WI38 (cell line): ENCODE measurements around the gene CD36.

Source experiments
- H3K4me3 ChIP-seq: 2 replicates; pipeline ENCODE4 v1.5.1; 2011; ENCODE audit warnings: low read depth, mild to moderate bottlenecking, control low read depth, low read length
- CTCF ChIP-seq: IDR thresholded peaks from 2 replicates; pipeline ENCODE4 v1.5.1; 2012; ENCODE audit warnings: low read depth, mild to moderate bottlenecking, control low read depth, low read length

The CD36 gene

GRCh38 chr7:80677629-80678028, 39.2 kb downstream of the CD36 start:
- no peak for TF ChIP-seq CTCF
- no peak overlapping the region for H3K4me3 ChIP-seq

- no peak overlapping the region for H3K4me3 ChIP-seq
- TF ChIP-seq CTCF = no peak
These were observed 40.3 kb downstream of the CD36 start for GRCh38 chr7:80678707-80679106.

- H3K4me3 ChIP-seq = no peak overlapping the region
- TF ChIP-seq CTCF = no peak
These were observed 41.8 kb downstream of the CD36 start for GRCh38 chr7:80679921-80680907.

- TF ChIP-seq CTCF = peak; percentile 39; the same call in 1 of the 2 replicates
- H3K4me3 ChIP-seq = no peak overlapping the region
These were observed 42.9 kb downstream of the CD36 start for GRCh38 chr7:80681272-80681885.

- TF ChIP-seq CTCF = no peak
- no peak overlapping the region for H3K4me3 ChIP-seq
These were observed 44.3 kb downstream of the CD36 start for GRCh38 chr7:80682744-80683143.

- TF ChIP-seq CTCF = no peak
- no peak overlapping the region for H3K4me3 ChIP-seq
These were observed 48.1 kb downstream of the CD36 start for GRCh38 chr7:80686576-80686975.

- TF ChIP-seq CTCF = no peak
- no peak overlapping the region for H3K4me3 ChIP-seq
These were observed 60.7 kb downstream of the CD36 start for GRCh38 chr7:80699045-80699638.
